Activated T-cell treated with anti-CD3 and anti-CD28 coated beads, Interleukin-2, amount 50 U/mL, for 72 hours (primary cell): ENCODE results near the gene CEP63. TPM values are rescaled to one million over a fixed set of nuclear protein-coding genes. Genes with fewer than 3 reads are reported as not detected.

ENCODE experiments used
- ATAC-seq, 2 donors: fragments of 150-1000 bp; cut with Tn5 transposase; replicated peaks in 1 of 2; 2 replicates each; pipeline ENCODE4 v1.10.0; 2021; ENCODE audit warnings: moderate library complexity in 2 of 2, mild to moderate bottlenecking in 1 of 2
- DNase-seq, 2 donors: peaks; one replicate each; pipeline ENCODE4 v3.0.0; 2021 to 2022; ENCODE audit warnings: mixed read lengths in 1 of 2
- H3K27ac Mint-ChIP-seq: one replicate; pipeline ENCODE4 v1.8.0; 2022; ENCODE audit warnings: mild to moderate bottlenecking, moderate library complexity, mixed read lengths
- H3K27me3 Mint-ChIP-seq: one replicate; pipeline ENCODE4 v1.8.0; 2022; ENCODE audit warnings: low read depth, mixed read lengths
- H3K36me3 Mint-ChIP-seq, 2 donors: one replicate each; pipeline ENCODE4 v1.8.0; 2022; ENCODE audit warnings: mixed read lengths in 2 of 2, mild to moderate bottlenecking in 1 of 2; ENCODE audit not compliant: insufficient read depth in 2 of 2
- H3K4me1 Mint-ChIP-seq: one replicate; pipeline ENCODE4 v1.8.0; 2022; ENCODE audit warnings: low read depth, mixed read lengths
- H3K4me3 Mint-ChIP-seq, 2 donors: one replicate each; pipeline ENCODE4 v1.8.0; 2022; ENCODE audit warnings: mild to moderate bottlenecking in 2 of 2, mixed read lengths in 2 of 2, moderate library complexity in 2 of 2
- H3K9me3 Mint-ChIP-seq, 2 donors: one replicate each; pipeline ENCODE4 v1.8.0; 2022; ENCODE audit warnings: mixed read lengths in 2 of 2
- total RNA-seq, 2 donors: library from RNA; stranded (reverse); gene quantifications; one replicate each; pipeline ENCODE4 v1.2.3, GENCODE V29; 2022

CEP63 gene
- total RNA-seq, 2 donors from 2014 or later: 25.1 to 33.6 TPM

GRCh38 chr3:134458406-134458945, 27.4 kb upstream of the CEP63 start:
- Mint-ChIP-seq H3K27ac (no peak overlapping the region), H3K36me3 (no peaks in the 10 kb centered on the region), H3K4me3 (no peak overlapping the region), H3K4me1 (no peaks in the 10 kb centered on the region), H3K27me3 (peaks cover 27% of the 10 kb centered on the region), H3K9me3 (no peaks in the 10 kb centered on the region)
- ATAC-seq (no peak), DNase-seq (no peak)

GRCh38 chr3:134459562-134459961, 26.3 kb upstream of the CEP63 start:
- DNase-seq: no peak
- no peak overlapping the region for H3K4me3 Mint-ChIP-seq
- H3K27ac Mint-ChIP-seq: no peak overlapping the region
- no peaks in the 10 kb centered on the region for H3K9me3 Mint-ChIP-seq
- no peaks in the 10 kb centered on the region for H3K4me1 Mint-ChIP-seq
- no peaks in the 10 kb centered on the region for H3K36me3 Mint-ChIP-seq
- ATAC-seq: no peak
- peaks cover 27% of the 10 kb centered on the region for H3K27me3 Mint-ChIP-seq

- Mint-ChIP-seq H3K27ac (no peak overlapping the region), H3K36me3 (no peaks in the 10 kb centered on the region), H3K4me3 (no peak overlapping the region), H3K4me1 (no peaks in the 10 kb centered on the region), H3K9me3 (no peaks in the 10 kb centered on the region), H3K27me3 (peaks cover 27% of the 10 kb centered on the region)
- ATAC-seq (no peak), DNase-seq (no peak)
Observed at GRCh38 chr3:134460965-134461364, 24.9 kb upstream of the CEP63 start.

GRCh38 chr3:134462331-134462941, 23.4 kb upstream of the CEP63 start:
- H3K9me3 Mint-ChIP-seq: no peaks in the 10 kb centered on the region
- H3K27me3 Mint-ChIP-seq: peaks cover 23% of the 10 kb centered on the region
- ATAC-seq (no peak), DNase-seq (no peak)
- no peaks in the 10 kb centered on the region for H3K4me1 Mint-ChIP-seq
- no peaks in the 10 kb centered on the region for H3K36me3 Mint-ChIP-seq
- H3K4me3 Mint-ChIP-seq: no peak overlapping the region
- no peak overlapping the region for H3K27ac Mint-ChIP-seq

DNA sequence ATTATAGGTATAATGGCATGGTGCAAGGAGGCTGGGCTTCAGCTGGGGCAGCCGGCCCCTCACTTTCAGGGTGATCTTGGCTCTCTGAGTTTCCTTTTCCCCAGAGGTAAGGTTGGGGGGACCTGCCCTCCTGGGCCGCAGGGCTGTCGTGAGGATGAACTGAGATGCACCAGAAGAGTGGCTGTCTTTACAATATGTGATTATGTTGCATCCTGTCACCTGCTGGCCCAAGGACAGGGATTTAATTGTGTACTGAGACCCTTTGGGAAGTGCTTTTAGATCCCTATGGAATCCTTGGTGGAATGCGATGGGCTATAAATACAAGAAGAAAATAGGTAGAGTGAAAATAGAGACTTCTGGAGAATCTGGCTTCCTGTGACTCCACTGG, 22.2 kb upstream of the CEP63 start:
- Mint-ChIP-seq H3K27me3 (peaks cover 12% of the 10 kb centered on the region), H3K9me3 (no peaks in the 10 kb centered on the region), H3K4me3 (no peak overlapping the region), H3K4me1 (no peaks in the 10 kb centered on the region), H3K36me3 (no peaks in the 10 kb centered on the region), H3K27ac (no peak overlapping the region)
- DNase-seq (no peak), ATAC-seq (no peak)

DNA sequence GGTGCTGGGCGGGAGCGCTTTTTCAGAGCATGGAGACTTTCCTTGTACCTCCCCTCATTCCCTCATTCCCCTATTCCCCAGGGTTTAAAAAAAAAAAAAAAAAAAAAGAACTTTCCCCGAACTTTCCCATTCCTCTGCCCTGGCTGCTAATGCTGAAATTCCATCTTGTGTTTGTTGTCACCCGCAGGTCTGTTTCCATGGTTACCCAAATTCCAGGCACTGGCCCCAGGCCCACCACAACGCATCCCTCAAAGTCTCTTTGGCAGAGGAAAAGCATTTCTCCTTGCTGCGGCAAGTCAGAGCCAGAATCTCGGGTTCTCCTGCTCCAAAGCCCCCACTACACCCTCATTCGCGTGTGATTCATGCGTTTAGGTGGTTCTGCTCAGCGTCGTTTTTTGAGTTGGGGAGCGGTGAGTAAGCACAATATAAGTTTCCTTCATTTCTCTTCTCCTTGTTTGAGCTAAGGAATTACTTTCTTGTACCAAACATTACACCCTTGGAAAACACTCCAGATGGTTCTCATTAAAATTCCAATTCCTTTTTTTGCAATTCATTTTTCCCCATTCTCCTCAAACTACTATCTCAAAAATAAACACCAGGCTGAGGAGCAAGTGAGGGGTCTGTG, 21.7 kb upstream of the CEP63 start:
- H3K27ac Mint-ChIP-seq: no peak overlapping the region
- DNase-seq (no peak), ATAC-seq (no peak)
- no peaks in the 10 kb centered on the region for H3K36me3 Mint-ChIP-seq
- no peak overlapping the region for H3K4me3 Mint-ChIP-seq
- H3K27me3 Mint-ChIP-seq: peaks cover 12% of the 10 kb centered on the region
- no peaks in the 10 kb centered on the region for H3K4me1 Mint-ChIP-seq
- no peaks in the 10 kb centered on the region for H3K9me3 Mint-ChIP-seq

- H3K9me3 Mint-ChIP-seq: no peaks in the 10 kb centered on the region
- no peaks in the 10 kb centered on the region for H3K4me1 Mint-ChIP-seq
- ATAC-seq (no peak), DNase-seq (no peak)
- H3K4me3 Mint-ChIP-seq: no peak overlapping the region
- peaks cover 12% of the 10 kb centered on the region for H3K27me3 Mint-ChIP-seq
- no peak overlapping the region for H3K27ac Mint-ChIP-seq
- H3K36me3 Mint-ChIP-seq: no peaks in the 10 kb centered on the region
Observed at GRCh38 chr3:134464689-134465365, 21.0 kb upstream of the CEP63 start.

GRCh38 chr3:134466331-134466730, 19.5 kb upstream of the CEP63 start:
- H3K4me1 Mint-ChIP-seq: no peaks in the 10 kb centered on the region
- no peaks in the 10 kb centered on the region for H3K36me3 Mint-ChIP-seq
- DNase-seq (no peak), ATAC-seq (no peak)
- H3K9me3 Mint-ChIP-seq: no peaks in the 10 kb centered on the region
- H3K27me3 Mint-ChIP-seq: no peaks in the 10 kb centered on the region
- H3K4me3 Mint-ChIP-seq: no peak overlapping the region
- H3K27ac Mint-ChIP-seq: no peak overlapping the region

GRCh38 chr3:134468519-134468918, 17.3 kb upstream of the CEP63 start:
- no peaks in the 10 kb centered on the region for H3K9me3 Mint-ChIP-seq
- ATAC-seq: no peak
- H3K27me3 Mint-ChIP-seq: no peaks in the 10 kb centered on the region
- no peak for DNase-seq
- no peak overlapping the region for H3K27ac Mint-ChIP-seq
- H3K36me3 Mint-ChIP-seq: no peaks in the 10 kb centered on the region
- H3K4me1 Mint-ChIP-seq: no peaks in the 10 kb centered on the region
- no peak overlapping the region for H3K4me3 Mint-ChIP-seq

GRCh38 chr3:134471521-134472193, 14.2 kb upstream of the CEP63 start:
- no peak overlapping the region for H3K27ac Mint-ChIP-seq
- no peaks in the 10 kb centered on the region for H3K27me3 Mint-ChIP-seq
- DNase-seq (no peak), ATAC-seq (no peak)
- H3K4me1 Mint-ChIP-seq: no peaks in the 10 kb centered on the region
- no peaks in the 10 kb centered on the region for H3K9me3 Mint-ChIP-seq
- no peak overlapping the region for H3K4me3 Mint-ChIP-seq
- no peaks in the 10 kb centered on the region for H3K36me3 Mint-ChIP-seq

GRCh38 chr3:134472831-134473230, 13.0 kb upstream of the CEP63 start:
- H3K4me1 Mint-ChIP-seq: no peaks in the 10 kb centered on the region

GRCh38 chr3:134473868-134474546, 11.8 kb upstream of the CEP63 start:
- no peaks in the 10 kb centered on the region for H3K4me1 Mint-ChIP-seq
- peaks cover 0 to 5% of the 10 kb centered on the region in 2 donors for H3K36me3 Mint-ChIP-seq
- no peak overlapping the region for H3K27ac Mint-ChIP-seq
- no peak overlapping the region for H3K4me3 Mint-ChIP-seq
- peak; percentile 74 to 82 for DNase-seq
- H3K27me3 Mint-ChIP-seq: no peaks in the 10 kb centered on the region
- ATAC-seq: peak; percentile 72 to 77
- no peaks in the 10 kb centered on the region for H3K9me3 Mint-ChIP-seq

More at GRCh38 chr3:134472831-134473230, 13.0 kb upstream of the CEP63 start:
- no peak for ATAC-seq
- Mint-ChIP-seq H3K36me3 (peaks cover 0 to 5% of the 10 kb centered on the region in 2 donors), H3K27me3 (no peaks in the 10 kb centered on the region), H3K27ac (no peak overlapping the region), H3K4me3 (no peak overlapping the region), H3K9me3 (no peaks in the 10 kb centered on the region)
- DNase-seq: no peak

GRCh38 chr3:134474956-134475355, 10.9 kb upstream of the CEP63 start:
- Mint-ChIP-seq H3K4me3 (no peak overlapping the region), H3K27ac (no peak overlapping the region), H3K27me3 (no peaks in the 10 kb centered on the region), H3K4me1 (no peaks in the 10 kb centered on the region), H3K36me3 (peaks cover 0 to 5% of the 10 kb centered on the region in 2 donors), H3K9me3 (no peaks in the 10 kb centered on the region)
- ATAC-seq (no peak), DNase-seq (no peak)
